Mesenchymal stem cell (in vitro differentiated cells and primary cell): ENCODE measurements around the gene GARIN5A.

ENCODE experiments used
- DNase-seq: peaks from one replicate; pipeline ENCODE4 v3.0.0-alpha.2; 2013
- H2AFZ ChIP-seq: one replicate; pipeline ENCODE4 v1.6.1; 2013; ENCODE audit warnings: low read depth, mild to moderate bottlenecking, control low read depth, inconsistent platforms, low read length, moderate library complexity
- H2AK5ac ChIP-seq: 2 replicates; pipeline ENCODE4 v1.6.1; 2013; ENCODE audit warnings: low read length, moderate library complexity, mild to moderate bottlenecking, inconsistent platforms; ENCODE audit not compliant: severe bottlenecking
- H2BK120ac ChIP-seq: one replicate; pipeline ENCODE4 v1.6.1; 2013; ENCODE audit warnings: low read depth, mild to moderate bottlenecking, inconsistent platforms, low read length, moderate library complexity
- H2BK12ac ChIP-seq, 2 experiments: one replicate each; pipeline ENCODE4 v1.6.1; 2013; ENCODE audit warnings: inconsistent platforms in 2 of 2, low read length in 2 of 2, mild to moderate bottlenecking in 2 of 2, moderate library complexity in 2 of 2, control low read depth in 1 of 2
- H2BK15ac ChIP-seq: one replicate; pipeline ENCODE4 v1.6.1; 2013; ENCODE audit warnings: mild to moderate bottlenecking, low read depth, inconsistent platforms; ENCODE audit not compliant: poor library complexity, severe bottlenecking
- H2BK5ac ChIP-seq: 2 replicates; pipeline ENCODE4 v1.6.1; 2013; ENCODE audit warnings: low read depth, mild to moderate bottlenecking, low read length, control low read depth, inconsistent platforms; ENCODE audit not compliant: poor library complexity, severe bottlenecking
- H3K14ac ChIP-seq, 2 experiments: one replicate each; pipeline ENCODE4 v1.6.1; 2013; ENCODE audit warnings: inconsistent platforms in 2 of 2, low read length in 2 of 2, control low read depth in 1 of 2, mild to moderate bottlenecking in 1 of 2, moderate library complexity in 1 of 2
- H3K18ac ChIP-seq, 2 experiments: one replicate each; pipeline ENCODE4 v1.6.1; 2013; ENCODE audit warnings: inconsistent platforms in 2 of 2, low read length in 2 of 2, control low read depth in 1 of 2, low read depth in 1 of 2, mild to moderate bottlenecking in 1 of 2
- H3K23ac ChIP-seq, 2 experiments: one replicate each; pipeline ENCODE4 v1.6.1; 2013; ENCODE audit warnings: inconsistent platforms in 2 of 2, low read length in 2 of 2, mild to moderate bottlenecking in 2 of 2, moderate library complexity in 2 of 2, control low read depth in 1 of 2
- H3K27ac ChIP-seq: 2 replicates; pipeline ENCODE4 v1.5.1; 2013; ENCODE audit warnings: mild to moderate bottlenecking, moderate library complexity, low read length, control low read depth, inconsistent platforms; ENCODE audit not compliant: poor library complexity, severe bottlenecking
- H3K27me3 ChIP-seq, 2 experiments: 2 replicates each; pipeline versions ENCODE4 v1.6.1 to v1.7.0; 2013; ENCODE audit warnings: low read length in 2 of 2, mild to moderate bottlenecking in 2 of 2, moderate library complexity in 2 of 2, control low read depth in 1 of 2, inconsistent platforms in 1 of 2; ENCODE audit not compliant: control insufficient read depth in 1 of 2, insufficient read depth in 1 of 2
- H3K36me3 ChIP-seq, 2 experiments: 2 replicates each; pipeline versions ENCODE4 v1.6.1 to v1.7.0; 2013; ENCODE audit warnings: low read length in 2 of 2, control low read depth in 1 of 2, inconsistent platforms in 1 of 2, low read depth in 1 of 2, mild to moderate bottlenecking in 1 of 2; ENCODE audit not compliant: insufficient read depth in 2 of 2, control insufficient read depth in 1 of 2
- H3K4ac ChIP-seq, 2 experiments: one replicate each; pipeline ENCODE4 v1.6.1; 2013; ENCODE audit warnings: inconsistent platforms in 2 of 2, low read length in 2 of 2, mild to moderate bottlenecking in 2 of 2, moderate library complexity in 2 of 2, control low read depth in 1 of 2, low read depth in 1 of 2
- H3K4me1 ChIP-seq: 2 replicates; pipeline ENCODE4 v1.6.1; 2013; ENCODE audit warnings: low read depth, low read length, control low read depth; ENCODE audit not compliant: control insufficient read depth, insufficient read depth
- H3K4me2 ChIP-seq: 2 replicates; pipeline ENCODE4 v1.6.1; 2013; ENCODE audit warnings: low read length, mild to moderate bottlenecking, inconsistent platforms; ENCODE audit not compliant: poor library complexity, severe bottlenecking
- H3K4me3 ChIP-seq, 2 experiments: 2 replicates each; pipeline versions ENCODE4 v1.5.1 to v1.7.0; 2013; ENCODE audit warnings: low read length in 2 of 2, mild to moderate bottlenecking in 2 of 2, control low read depth in 1 of 2, low read depth in 1 of 2; ENCODE audit not compliant: insufficient read depth in 1 of 2
- H3K79me1 ChIP-seq: replicated peaks from 2 replicates; pipeline ENCODE4 v1.6.1; 2013; ENCODE audit warnings: mild to moderate bottlenecking, control low read depth, low read length, inconsistent platforms; ENCODE audit not compliant: poor library complexity, severe bottlenecking
- H3K9ac ChIP-seq: 2 replicates; pipeline ENCODE4 v1.7.0; 2013; ENCODE audit warnings: mild to moderate bottlenecking, low read length, moderate library complexity
- H3K9me3 ChIP-seq: 2 replicates; pipeline ENCODE4 v1.7.0; 2013; ENCODE audit warnings: mild to moderate bottlenecking, low read length; ENCODE audit not compliant: control insufficient read depth
- H4K8ac ChIP-seq: one replicate; pipeline ENCODE4 v1.6.1; 2013; ENCODE audit warnings: inconsistent platforms, mild to moderate bottlenecking, low read length, moderate library complexity
- H4K91ac ChIP-seq: one replicate; pipeline ENCODE4 v1.6.1; 2013; ENCODE audit warnings: mild to moderate bottlenecking, low read length, inconsistent platforms
- WGBS: methylation state at CpG from one replicate; pipeline ENCODE4 v1.1.7; 2013; ENCODE audit warnings: mixed read lengths; 5-methylcytosine and 5-hydroxymethylcytosine counted together

The GARIN5A gene

DNA sequence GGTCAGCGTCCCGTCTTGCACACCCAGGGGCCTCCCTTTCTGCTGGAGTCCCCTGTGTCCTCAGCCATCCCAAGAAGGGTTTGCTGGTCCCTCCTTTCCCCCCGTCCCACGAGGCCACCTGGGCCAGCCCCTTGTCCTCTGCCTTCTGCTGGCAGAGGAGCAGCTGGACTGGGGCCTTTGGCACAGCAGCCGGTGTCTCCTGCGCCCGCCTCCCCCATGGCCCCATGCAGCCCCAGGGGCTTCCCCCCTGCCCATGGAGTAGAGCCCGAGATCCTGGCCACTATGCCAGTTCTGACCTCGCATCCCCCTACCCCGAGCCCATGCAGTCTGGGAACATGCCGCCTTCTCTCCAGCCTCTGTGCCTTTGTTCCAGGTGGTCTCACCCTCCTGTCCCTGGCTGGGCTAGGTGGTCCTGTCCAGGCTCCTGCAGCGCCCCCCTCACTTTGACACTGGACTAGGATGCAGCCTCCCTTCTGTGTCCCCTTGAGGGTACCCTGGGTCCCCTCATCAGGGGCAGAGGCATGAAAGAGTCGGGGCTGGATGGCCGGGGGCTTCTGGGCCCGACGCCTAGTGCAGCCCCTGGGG lies 5.7 kb upstream of the GARIN5A start:
- H3K36me3 ChIP-seq: peaks cover 18 to 73% of the 10 kb centered on the region in 2 experiments
- H4K91ac ChIP-seq: no peak overlapping the region
- 95% methylated on average over 15 of the region's 16 CpGs for WGBS
- no peak overlapping the region for H2BK12ac ChIP-seq
- H3K79me1 ChIP-seq: peaks cover 48% of the 10 kb centered on the region
- H3K23ac ChIP-seq: no peak overlapping the region
- no peak overlapping the region for H3K4me2 ChIP-seq
- H4K8ac ChIP-seq: no peak overlapping the region
- no peak overlapping the region for H3K4ac ChIP-seq
- H3K18ac ChIP-seq: no peak overlapping the region
- no peak overlapping the region for H3K4me3 ChIP-seq
- H2BK5ac ChIP-seq: no peak overlapping the region
- H2BK15ac ChIP-seq: no peak overlapping the region
- peaks cover 5% of the 10 kb centered on the region for H3K9me3 ChIP-seq
- no peak overlapping the region for H2AFZ ChIP-seq
- peaks cover 4 to 5% of the 10 kb centered on the region in 2 experiments for H3K27me3 ChIP-seq
- H2BK120ac ChIP-seq: no peak overlapping the region
- peaks cover 8% of the 10 kb centered on the region for H3K4me1 ChIP-seq
- H3K9ac ChIP-seq: no peak overlapping the region
- H3K27ac ChIP-seq: no peak overlapping the region
- no peak overlapping the region for H2AK5ac ChIP-seq
- H3K14ac ChIP-seq: no peak overlapping the region
- no peak for DNase-seq

- Histone ChIP-seq H3K4ac (no peak overlapping the region), H3K14ac (no peak overlapping the region), H4K8ac (no peak overlapping the region), H2AFZ (no peak overlapping the region), H3K4me1 (peaks cover 8% of the 10 kb centered on the region), H3K4me2 (no peak overlapping the region), H3K9me3 (no peaks in the 10 kb centered on the region), H2BK15ac (no peak overlapping the region), H4K91ac (no peak overlapping the region), H3K27me3 (no peaks in the 10 kb centered on the region), H3K36me3 (peaks cover 18 to 73% of the 10 kb centered on the region in 2 experiments), H2BK12ac (no peak overlapping the region), H2BK120ac (no peak overlapping the region), H3K4me3 (no peak overlapping the region), H3K79me1 (peaks cover 49% of the 10 kb centered on the region), H3K27ac (no peak overlapping the region), H2BK5ac (no peak overlapping the region), H3K18ac (no peak overlapping the region), H2AK5ac (no peak overlapping the region), H3K9ac (no peak overlapping the region), H3K23ac (no peak overlapping the region)
- DNase-seq: no peak
- WGBS: 96% methylated on average over 23 of the region's 27 CpGs
Measured at GRCh38 chr19:50481351-50482149, 4.9 kb upstream of the GARIN5A start.

DNA sequence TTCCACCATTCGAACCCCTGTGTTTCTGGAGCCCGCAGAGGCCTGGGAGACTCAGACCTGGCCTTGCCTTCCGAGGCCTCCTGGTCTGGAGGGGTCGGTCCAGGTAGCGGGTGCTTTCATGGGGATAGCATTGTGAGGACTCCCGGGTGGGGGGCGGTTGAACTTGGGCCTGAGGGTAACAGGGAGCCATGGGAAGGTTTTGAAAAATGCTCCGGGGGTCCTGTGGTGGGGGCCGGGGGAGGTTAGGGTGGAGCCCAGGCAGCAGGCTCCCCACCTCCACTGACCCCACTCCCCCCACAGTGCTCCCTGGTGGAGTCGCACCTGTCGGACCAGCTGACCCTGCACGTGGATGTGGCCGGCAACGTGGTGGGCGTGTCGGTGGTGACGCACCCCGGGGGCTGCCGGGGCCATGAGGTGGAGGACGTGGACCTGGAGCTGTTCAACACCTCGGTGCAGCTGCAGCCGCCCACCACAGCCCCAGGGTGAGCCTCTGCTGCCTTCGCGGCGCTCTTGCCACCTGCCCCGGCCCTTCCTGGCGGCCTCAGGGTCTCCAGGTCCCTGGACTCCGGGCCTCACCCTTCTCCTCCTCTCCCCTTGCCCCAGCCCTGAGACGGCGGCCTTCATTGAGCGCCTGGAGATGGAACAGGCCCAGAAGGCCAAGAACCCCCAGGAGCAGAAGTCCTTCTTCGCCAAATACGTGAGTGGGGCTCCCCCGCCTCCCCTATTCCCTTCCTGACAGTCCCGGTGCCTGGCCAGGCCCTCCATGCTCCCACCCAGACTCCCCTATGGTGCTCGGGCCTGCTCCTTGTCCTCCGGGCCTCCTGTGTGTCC lies 3.8 kb upstream of the GARIN5A start:
- no peak overlapping the region for H3K4me3 ChIP-seq
- H3K4me2 ChIP-seq: no peak overlapping the region
- H2AFZ ChIP-seq: no peak overlapping the region
- H3K9me3 ChIP-seq: no peaks in the 10 kb centered on the region
- no peak overlapping the region for H3K14ac ChIP-seq
- no peak overlapping the region for H2BK12ac ChIP-seq
- 96% methylated on average over 34 of the region's 37 CpGs for WGBS
- no peak overlapping the region for H2BK5ac ChIP-seq
- H3K79me1 ChIP-seq: peaks cover 47% of the 10 kb centered on the region
- peaks cover 13% of the 10 kb centered on the region for H3K4me1 ChIP-seq
- H3K18ac ChIP-seq: no peak overlapping the region
- no peak overlapping the region for H4K8ac ChIP-seq
- no peak overlapping the region for H3K23ac ChIP-seq
- no peak overlapping the region for H3K27ac ChIP-seq
- DNase-seq: no peak
- H3K27me3 ChIP-seq: no peaks in the 10 kb centered on the region
- no peak overlapping the region for H2BK15ac ChIP-seq
- no peak overlapping the region for H3K4ac ChIP-seq
- no peak overlapping the region for H3K9ac ChIP-seq
- no peak overlapping the region for H2BK120ac ChIP-seq
- no peak overlapping the region for H4K91ac ChIP-seq
- peaks cover 18 to 69% of the 10 kb centered on the region in 2 experiments for H3K36me3 ChIP-seq
- no peak overlapping the region for H2AK5ac ChIP-seq

DNA sequence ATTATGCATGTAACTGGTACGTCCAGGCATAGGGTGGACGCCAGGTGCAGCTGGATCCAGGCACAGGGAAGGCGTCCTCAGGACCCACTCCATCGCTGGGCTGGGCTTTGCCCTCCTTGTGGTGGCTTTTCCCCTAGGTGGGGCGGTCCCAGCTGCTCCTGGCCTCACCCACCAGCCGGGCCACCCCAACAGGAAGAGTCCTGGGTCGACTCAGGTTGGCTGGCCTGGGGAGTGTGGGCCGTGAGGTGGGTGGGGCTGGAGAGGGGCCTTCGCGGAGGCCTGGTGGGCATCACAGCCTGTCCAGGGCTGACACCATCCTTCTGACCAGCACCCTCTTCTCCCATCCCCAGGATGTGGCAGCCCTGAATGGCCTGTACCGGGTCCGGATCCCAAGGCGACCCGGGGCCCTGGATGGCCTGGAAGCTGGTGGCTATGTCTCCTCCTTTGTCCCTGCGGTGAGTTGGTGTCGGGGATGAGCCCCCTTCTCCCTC lies 3.2 kb upstream of the GARIN5A start:
- no peak overlapping the region for H3K9ac ChIP-seq
- no peak overlapping the region for H3K4ac ChIP-seq
- H3K4me2 ChIP-seq: no peak overlapping the region
- H3K14ac ChIP-seq: no peak overlapping the region
- H2AK5ac ChIP-seq: no peak overlapping the region
- H3K18ac ChIP-seq: no peak overlapping the region
- H3K23ac ChIP-seq: no peak overlapping the region
- no peak for DNase-seq
- H4K8ac ChIP-seq: no peak overlapping the region
- peaks cover 18 to 63% of the 10 kb centered on the region in 2 experiments for H3K36me3 ChIP-seq
- peaks cover 13% of the 10 kb centered on the region for H3K4me1 ChIP-seq
- H4K91ac ChIP-seq: no peak overlapping the region
- H2AFZ ChIP-seq: no peak overlapping the region
- H3K4me3 ChIP-seq: no peak overlapping the region
- H3K9me3 ChIP-seq: no peaks in the 10 kb centered on the region
- H2BK12ac ChIP-seq: no peak overlapping the region
- no peaks in the 10 kb centered on the region for H3K27me3 ChIP-seq
- 97% methylated on average over 13 of the region's 16 CpGs for WGBS
- H3K79me1 ChIP-seq: peaks cover 47% of the 10 kb centered on the region
- H2BK5ac ChIP-seq: no peak overlapping the region
- H2BK120ac ChIP-seq: no peak overlapping the region
- H2BK15ac ChIP-seq: no peak overlapping the region
- H3K27ac ChIP-seq: no peak overlapping the region
